Liver (tissue), 9 donors: ENCODE data around the gene NALF2. TPM values are rescaled to one million over a fixed set of nuclear protein-coding genes. Genes with fewer than 3 reads are reported as not detected.

Source experiments
- DNase-seq: peaks from one replicate; pipeline ENCODE4 v3.0.0-alpha.2; 2017; ENCODE audit warnings: low spot score
- H3K27ac ChIP-seq, 2 donors: one replicate each; pipeline ENCODE4 v1.7.0; 2013; ENCODE audit warnings: inconsistent platforms in 2 of 2, low read length in 2 of 2, control low read depth in 1 of 2, low read depth in 1 of 2, mild to moderate bottlenecking in 1 of 2
- H3K27me3 ChIP-seq, 4 donors: one replicate each; pipeline versions ENCODE4 v1.6.1 to v1.7.0; 2013; ENCODE audit warnings: low read length in 3 of 4, inconsistent platforms in 1 of 4, mild to moderate bottlenecking in 1 of 4, moderate library complexity in 1 of 4; ENCODE audit not compliant: control insufficient read depth in 4 of 4, insufficient read depth in 4 of 4
- H3K36me3 ChIP-seq, 4 donors: one replicate each; pipeline versions ENCODE4 v1.6.1 to v1.7.0; 2013; ENCODE audit warnings: low read length in 3 of 4, mild to moderate bottlenecking in 3 of 4, low read depth in 1 of 4, moderate library complexity in 1 of 4; ENCODE audit not compliant: control insufficient read depth in 4 of 4, insufficient read depth in 3 of 4
- H3K4me1 ChIP-seq, 4 donors: one replicate each; pipeline versions ENCODE4 v1.6.1 to v1.7.0; 2013; ENCODE audit warnings: low read length in 3 of 4, mild to moderate bottlenecking in 3 of 4, moderate library complexity in 1 of 4; ENCODE audit not compliant: control insufficient read depth in 4 of 4, insufficient read depth in 4 of 4
- H3K4me3 ChIP-seq, 3 donors: one replicate each; pipeline versions ENCODE4 v1.6.1 to v1.7.0; 2013; ENCODE audit warnings: low read length in 3 of 3, control low read depth in 1 of 3, low read depth in 1 of 3, mild to moderate bottlenecking in 1 of 3
- H3K9ac ChIP-seq, 2 donors: one replicate each; pipeline ENCODE4 v1.7.0; 2013; ENCODE audit warnings: low read length in 2 of 2, mild to moderate bottlenecking in 2 of 2, moderate library complexity in 2 of 2, control low read depth in 1 of 2, low read depth in 1 of 2
- H3K9me3 ChIP-seq, 4 donors: one replicate each; pipeline versions ENCODE4 v1.6.1 to v1.7.0; 2013; ENCODE audit warnings: low read length in 3 of 4; ENCODE audit not compliant: control insufficient read depth in 4 of 4
- EGR1 ChIP-seq, 2 donors: IDR thresholded peaks; 2 replicates each; pipeline ENCODE4 v1.6.1; 2016 to 2018; ENCODE audit warnings: antibody characterized with exemption in 2 of 2, low read depth in 2 of 2
- FOXA1 ChIP-seq: IDR thresholded peaks from 2 replicates; pipeline ENCODE4 v1.6.1; 2016; ENCODE audit warnings: antibody characterized with exemption
- FOXA2 ChIP-seq: IDR thresholded peaks from 2 replicates; pipeline ENCODE4 v1.6.1; 2016; ENCODE audit warnings: antibody characterized with exemption
- GABPA ChIP-seq, 2 donors: IDR thresholded peaks in 1 of 2; conservative IDR thresholded peaks in 1 of 2; 2 replicates each; pipeline ENCODE4 v1.6.1; 2016; ENCODE audit warnings: antibody characterized with exemption in 2 of 2, mild to moderate bottlenecking in 1 of 2, moderate library complexity in 1 of 2
- HNF4A ChIP-seq, 2 donors: conservative IDR thresholded peaks; 2 replicates each; pipeline ENCODE4 v1.6.1; 2016; ENCODE audit warnings: antibody characterized with exemption in 2 of 2, mild to moderate bottlenecking in 2 of 2
- HNF4G ChIP-seq: IDR thresholded peaks from 2 replicates; pipeline ENCODE4 v1.6.1; 2016; ENCODE audit warnings: antibody characterized with exemption
- JUND ChIP-seq, 2 donors: IDR thresholded peaks; 2 replicates each; pipeline ENCODE4 v1.6.1; 2016; ENCODE audit warnings: antibody characterized with exemption in 2 of 2
- NR2F2 ChIP-seq: IDR thresholded peaks from 2 replicates; pipeline ENCODE4 v1.6.1; 2016; ENCODE audit warnings: antibody characterized with exemption
- RAD21 ChIP-seq, 2 donors: IDR thresholded peaks; 2 replicates each; pipeline ENCODE4 v1.6.1; 2016; ENCODE audit warnings: antibody characterized with exemption in 2 of 2, mild to moderate bottlenecking in 2 of 2
- SP1 ChIP-seq: IDR thresholded peaks from 2 replicates; pipeline ENCODE4 v1.6.1; 2018; ENCODE audit warnings: antibody characterized with exemption, mild to moderate bottlenecking
- TAF1 ChIP-seq: conservative IDR thresholded peaks from 2 replicates; pipeline ENCODE4 v1.6.1; 2016; ENCODE audit warnings: antibody characterized with exemption, mild to moderate bottlenecking
- YY1 ChIP-seq: IDR thresholded peaks from 2 replicates; pipeline ENCODE4 v1.6.1; 2016; ENCODE audit warnings: antibody characterized with exemption, mild to moderate bottlenecking
- WGBS: extraction: QIAGEN DNeasy Blood & Tissue Kit; methylation state at CpG from one replicate; pipeline ENCODE4 v1.1.7; 2013; 5-methylcytosine and 5-hydroxymethylcytosine counted together
- polyA plus RNA-seq, 2 donors: library from polyadenylated mRNA; stranded (reverse) in 1 of 2; unstranded in 1 of 2; fragments of 200-250 nt in 1 of 2; fragments of >200 nt in 1 of 2; fragmentation: Nextera tagmentation in 1 of 2; extraction: Ambion mirVana in 1 of 2; gene quantifications; one replicate each; pipeline versions ENCODE4 v1.2.1 to v1.2.3, GENCODE V29; 2013 to 2015
- total RNA-seq, 2 donors: library from RNA; depleted of rRNA; stranded (reverse); fragments of >200 nt; gene quantifications; one replicate each; pipeline ENCODE4 v1.2.3, GENCODE V29; 2014
- TF ChIP-seq, protein P1 (sequence below): fragments of 150-350 bp; IDR thresholded peaks from 2 replicates; pipeline ENCODE4 v1.5.1; 2017; ENCODE audit warnings: improper control_type of control experiment, low read depth, low read length; ENCODE audit not compliant: missing input control
- TF ChIP-seq, protein P2 (sequence below): IDR thresholded peaks from 2 replicates; pipeline ENCODE4 v1.6.1; 2016; ENCODE audit warnings: antibody characterized with exemption
- TF ChIP-seq, protein P3 (sequence below): IDR thresholded peaks from 2 replicates; pipeline ENCODE4 v1.6.1; 2016; ENCODE audit warnings: antibody characterized with exemption
- TF ChIP-seq, protein P4 (sequence below): IDR thresholded peaks from 2 replicates; pipeline ENCODE4 v1.6.1; 2016; ENCODE audit warnings: antibody characterized with exemption
- donor health status: healthy.
- donor health status: healthy.
- donor health status: healthy.
- donor health status: healthy.
- donor health status: healthy.

NALF2 gene
- total and polyA plus RNA-seq, 4 donors: 0.08 to 0.18 TPM; not detected in 2

DNA sequence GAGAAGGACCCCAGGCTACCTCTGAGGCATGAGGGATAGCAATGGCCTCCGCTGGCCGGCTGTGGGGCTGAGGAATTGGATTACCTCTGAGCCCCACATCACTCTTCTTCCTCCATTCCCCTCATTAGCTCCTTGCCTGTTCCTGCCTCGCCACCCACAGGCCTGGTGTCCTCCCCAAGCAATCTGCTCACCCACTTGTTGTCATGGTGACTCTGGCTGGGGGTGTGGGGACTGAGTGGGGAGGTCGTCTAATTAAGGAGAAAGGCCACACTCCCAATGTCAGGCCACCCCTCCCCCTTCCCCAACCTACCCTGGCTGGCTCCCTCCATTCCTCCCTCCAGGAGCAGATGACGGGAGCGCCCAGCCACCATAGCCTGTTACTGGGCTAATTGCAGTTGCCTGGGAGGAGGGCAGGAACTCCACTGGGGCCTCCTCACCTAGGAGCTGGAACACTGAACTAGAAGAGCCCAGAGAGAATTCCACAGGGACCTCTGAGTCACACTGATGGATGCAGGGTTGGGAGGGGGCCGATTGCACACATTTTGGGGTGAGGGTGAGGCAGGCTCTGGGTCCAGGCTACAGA is 20.7 kb downstream of the NALF2 start:
- 79% methylated on average over 7 of the region's 7 CpGs for WGBS
- peaks cover 0 to 4% (median 0%) of the 10 kb centered on the region in 4 donors for H3K27me3 ChIP-seq
- no peaks in the 10 kb centered on the region for H3K36me3 ChIP-seq
- no peaks in the 10 kb centered on the region for H3K4me1 ChIP-seq
- no peak overlapping the region for H3K9ac ChIP-seq
- no peak overlapping the region for H3K4me3 ChIP-seq
- no peak overlapping the region for H3K27ac ChIP-seq
- TF ChIP-seq YY1: no peak
- no peak for TF ChIP-seq HNF4G
- TF ChIP-seq, protein P1, sequence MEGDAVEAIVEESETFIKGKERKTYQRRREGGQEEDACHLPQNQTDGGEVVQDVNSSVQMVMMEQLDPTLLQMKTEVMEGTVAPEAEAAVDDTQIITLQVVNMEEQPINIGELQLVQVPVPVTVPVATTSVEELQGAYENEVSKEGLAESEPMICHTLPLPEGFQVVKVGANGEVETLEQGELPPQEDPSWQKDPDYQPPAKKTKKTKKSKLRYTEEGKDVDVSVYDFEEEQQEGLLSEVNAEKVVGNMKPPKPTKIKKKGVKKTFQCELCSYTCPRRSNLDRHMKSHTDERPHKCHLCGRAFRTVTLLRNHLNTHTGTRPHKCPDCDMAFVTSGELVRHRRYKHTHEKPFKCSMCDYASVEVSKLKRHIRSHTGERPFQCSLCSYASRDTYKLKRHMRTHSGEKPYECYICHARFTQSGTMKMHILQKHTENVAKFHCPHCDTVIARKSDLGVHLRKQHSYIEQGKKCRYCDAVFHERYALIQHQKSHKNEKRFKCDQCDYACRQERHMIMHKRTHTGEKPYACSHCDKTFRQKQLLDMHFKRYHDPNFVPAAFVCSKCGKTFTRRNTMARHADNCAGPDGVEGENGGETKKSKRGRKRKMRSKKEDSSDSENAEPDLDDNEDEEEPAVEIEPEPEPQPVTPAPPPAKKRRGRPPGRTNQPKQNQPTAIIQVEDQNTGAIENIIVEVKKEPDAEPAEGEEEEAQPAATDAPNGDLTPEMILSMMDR: no peak
- TF ChIP-seq HNF4A (conservative IDR thresholded peaks at IDR 0.05): no peak
- TF ChIP-seq FOXA2: no peak
- TF ChIP-seq NR2F2: no peak
- no peak for TF ChIP-seq SP1
- H3K9me3 ChIP-seq: no peaks in the 10 kb centered on the region
- DNase-seq: no peak

DNA sequence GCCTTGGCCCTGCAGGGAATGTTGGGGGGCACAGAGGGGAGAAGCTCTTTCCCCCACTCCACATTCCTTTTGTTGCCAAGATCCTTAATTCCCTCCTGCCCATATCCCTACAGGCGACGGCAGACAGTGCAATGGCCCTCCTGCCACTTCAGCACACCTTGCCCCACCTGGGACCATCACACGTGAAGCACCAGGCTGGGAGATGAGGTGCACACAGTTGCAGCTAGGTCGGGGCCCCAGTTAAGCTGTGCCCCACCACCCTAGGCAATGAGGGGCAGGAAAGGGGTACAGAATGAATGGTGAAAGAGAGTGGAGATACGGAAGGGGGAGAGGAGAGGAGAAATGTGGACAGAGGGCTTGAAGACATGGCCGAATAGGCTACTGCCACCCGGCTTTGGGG is 26.2 kb downstream of the NALF2 start:
- Histone ChIP-seq H3K4me3 (no peak overlapping the region), H3K9me3 (no peaks in the 10 kb centered on the region), H3K9ac (no peak overlapping the region), H3K27ac (no peak overlapping the region), H3K4me1 (no peaks in the 10 kb centered on the region), H3K27me3 (no peaks in the 10 kb centered on the region), H3K36me3 (no peaks in the 10 kb centered on the region)
- no peak for DNase-seq
- TF ChIP-seq, protein P2, sequence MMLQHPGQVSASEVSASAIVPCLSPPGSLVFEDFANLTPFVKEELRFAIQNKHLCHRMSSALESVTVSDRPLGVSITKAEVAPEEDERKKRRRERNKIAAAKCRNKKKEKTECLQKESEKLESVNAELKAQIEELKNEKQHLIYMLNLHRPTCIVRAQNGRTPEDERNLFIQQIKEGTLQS: no peak
- no peak for TF ChIP-seq HNF4G
- TF ChIP-seq, protein P3, sequence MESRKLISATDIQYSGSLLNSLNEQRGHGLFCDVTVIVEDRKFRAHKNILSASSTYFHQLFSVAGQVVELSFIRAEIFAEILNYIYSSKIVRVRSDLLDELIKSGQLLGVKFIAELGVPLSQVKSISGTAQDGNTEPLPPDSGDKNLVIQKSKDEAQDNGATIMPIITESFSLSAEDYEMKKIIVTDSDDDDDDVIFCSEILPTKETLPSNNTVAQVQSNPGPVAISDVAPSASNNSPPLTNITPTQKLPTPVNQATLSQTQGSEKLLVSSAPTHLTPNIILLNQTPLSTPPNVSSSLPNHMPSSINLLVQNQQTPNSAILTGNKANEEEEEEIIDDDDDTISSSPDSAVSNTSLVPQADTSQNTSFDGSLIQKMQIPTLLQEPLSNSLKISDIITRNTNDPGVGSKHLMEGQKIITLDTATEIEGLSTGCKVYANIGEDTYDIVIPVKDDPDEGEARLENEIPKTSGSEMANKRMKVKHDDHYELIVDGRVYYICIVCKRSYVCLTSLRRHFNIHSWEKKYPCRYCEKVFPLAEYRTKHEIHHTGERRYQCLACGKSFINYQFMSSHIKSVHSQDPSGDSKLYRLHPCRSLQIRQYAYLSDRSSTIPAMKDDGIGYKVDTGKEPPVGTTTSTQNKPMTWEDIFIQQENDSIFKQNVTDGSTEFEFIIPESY: no peak
- no peak for TF ChIP-seq SP1
- TF ChIP-seq HNF4A (conservative IDR thresholded peaks at IDR 0.05): no peak
- WGBS: 90% methylated on average over 7 of the region's 7 CpGs

DNA sequence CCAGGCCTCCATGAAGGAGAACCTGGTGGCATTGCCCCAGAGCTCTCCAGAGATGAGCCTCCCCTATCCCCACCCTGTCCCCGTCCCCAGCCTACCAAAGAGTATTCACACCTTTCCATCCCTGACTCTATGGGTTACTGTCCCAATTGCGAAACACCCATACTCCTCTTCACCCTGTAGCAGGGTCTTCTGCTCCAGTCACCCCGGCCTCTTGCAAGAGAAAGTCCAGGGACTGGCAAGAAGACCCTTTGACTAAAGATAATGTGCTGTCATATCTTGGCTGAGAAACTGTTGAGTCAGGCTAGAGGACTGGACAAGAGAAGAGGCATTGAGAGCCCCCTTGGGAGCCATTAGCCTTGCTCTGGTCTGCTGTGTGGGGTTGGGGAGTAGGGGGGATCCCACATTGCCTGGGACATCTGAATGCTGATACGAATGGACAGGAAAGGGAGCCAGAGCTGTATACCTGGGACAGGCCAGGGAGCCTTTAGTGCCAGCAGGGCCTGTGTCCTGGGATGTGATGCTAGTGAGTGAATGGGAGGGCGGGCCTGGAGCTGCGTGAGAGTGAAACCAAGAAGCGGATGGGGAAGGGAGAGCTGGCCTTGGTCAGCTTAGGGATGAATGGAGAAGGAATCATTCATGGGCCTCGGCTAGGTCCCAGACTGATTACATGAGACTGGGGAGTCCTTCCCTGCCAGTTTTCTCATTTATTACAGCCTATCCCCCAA is 27.1 kb downstream of the NALF2 start:
- Histone ChIP-seq H3K36me3 (no peaks in the 10 kb centered on the region), H3K27me3 (no peaks in the 10 kb centered on the region), H3K4me1 (no peaks in the 10 kb centered on the region), H3K9ac (no peak overlapping the region), H3K4me3 (no peak overlapping the region), H3K9me3 (no peaks in the 10 kb centered on the region), H3K27ac (no peak overlapping the region)
- 89% methylated on average over 8 of the region's 8 CpGs for WGBS
- TF ChIP-seq EGR1 (IDR thresholded peaks at IDR 0.05; ENCODE audit: low read depth in 2 of 2) (no peak), FOXA2 (no peak), HNF4G (no peak), RAD21 (IDR thresholded peaks at IDR 0.05) (no peak), FOXA1 (no peak), TAF1 (no peak), GABPA (IDR thresholded peaks at IDR 0.05 in 1 of 2, conservative IDR thresholded peaks at IDR 0.05 in 1 of 2) (no peak), JUND (IDR thresholded peaks at IDR 0.05) (no peak)
- TF ChIP-seq, protein P3: no peak
- TF ChIP-seq, protein P4, sequence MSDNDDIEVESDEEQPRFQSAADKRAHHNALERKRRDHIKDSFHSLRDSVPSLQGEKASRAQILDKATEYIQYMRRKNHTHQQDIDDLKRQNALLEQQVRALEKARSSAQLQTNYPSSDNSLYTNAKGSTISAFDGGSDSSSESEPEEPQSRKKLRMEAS: no peak
- TF ChIP-seq, protein P2: no peak
- DNase-seq: no peak
